Measurements from ENCODE around the gene TRAF5.
"Not testable (repeated sequence)": the region's sequence is repeated elsewhere in the genome, so short reads cannot be mapped to it uniquely, and the experiment has no call there.

GRCh38 chr1:211352055-211352454 is 25.4 kb downstream of the TRAF5 start:
- not testable (repeated sequence) for TF ChIP-seq CTCF (conservative IDR thresholded peaks at IDR 0.05; ENCODE audit: low read length); EZH2phosphoT487 (IDR thresholded peaks at IDR 0.05; ENCODE audit: borderline replicate concordance)
